ENCODE measurements around the gene LIME1.

The LIME1 gene

GRCh38 chr20:63751471-63752271 lies 15.2 kb downstream of the LIME1 start:
- no peak for DNase-seq

GRCh38 chr20:63752411-63753101 lies 16.1 kb downstream of the LIME1 start:
- no peak for DNase-seq

GRCh38 chr20:63753381-63753780 lies 16.9 kb downstream of the LIME1 start:
- DNase-seq: no peak

- DNase-seq: no peak
Measured at GRCh38 chr20:63754008-63754407, 17.5 kb downstream of the LIME1 start.

- no peak for DNase-seq
Measured at GRCh38 chr20:63755933-63756647, 19.6 kb downstream of the LIME1 start.

GRCh38 chr20:63756648-63756991 lies 20.2 kb downstream of the LIME1 start:
- DNase-seq: no peak

- DNase-seq: no peak
Measured at GRCh38 chr20:63758152-63758551, 21.7 kb downstream of the LIME1 start.

- DNase-seq: no peak
Measured at GRCh38 chr20:63759377-63759901, 23.0 kb downstream of the LIME1 start.

- no peak for DNase-seq
Measured at GRCh38 chr20:63765082-63765873, 28.8 kb downstream of the LIME1 start.

- DNase-seq: no peak
Measured at GRCh38 chr20:63765902-63766301, 29.4 kb downstream of the LIME1 start.

- no peak for DNase-seq
Measured at GRCh38 chr20:63766695-63767426, 30.4 kb downstream of the LIME1 start.

GRCh38 chr20:63767456-63767855 lies 31.0 kb downstream of the LIME1 start:
- no peak for DNase-seq

GRCh38 chr20:63767886-63768285 lies 31.4 kb downstream of the LIME1 start:
- DNase-seq: no peak

- DNase-seq: no peak
Measured at GRCh38 chr20:63768591-63769515, 32.4 kb downstream of the LIME1 start.

GRCh38 chr20:63769891-63770474 lies 33.5 kb downstream of the LIME1 start:
- no peak for DNase-seq

GRCh38 chr20:63771046-63771707 lies 34.7 kb downstream of the LIME1 start:
- DNase-seq: no peak

- DNase-seq: peak in 1 of 2 donors; percentile 25
Measured at GRCh38 chr20:63772781-63773518, 36.5 kb downstream of the LIME1 start.

- no peak for DNase-seq
Measured at GRCh38 chr20:63773571-63774241, 37.2 kb downstream of the LIME1 start.
